Measurements from ENCODE around the gene CYP4F11. TPM values are rescaled to one million over a fixed set of nuclear protein-coding genes. Genes with fewer than 3 reads are reported as not detected.

CYP4F11 gene
- total RNA-seq, 1 experiment from 2014 or later = not detected

DNA sequence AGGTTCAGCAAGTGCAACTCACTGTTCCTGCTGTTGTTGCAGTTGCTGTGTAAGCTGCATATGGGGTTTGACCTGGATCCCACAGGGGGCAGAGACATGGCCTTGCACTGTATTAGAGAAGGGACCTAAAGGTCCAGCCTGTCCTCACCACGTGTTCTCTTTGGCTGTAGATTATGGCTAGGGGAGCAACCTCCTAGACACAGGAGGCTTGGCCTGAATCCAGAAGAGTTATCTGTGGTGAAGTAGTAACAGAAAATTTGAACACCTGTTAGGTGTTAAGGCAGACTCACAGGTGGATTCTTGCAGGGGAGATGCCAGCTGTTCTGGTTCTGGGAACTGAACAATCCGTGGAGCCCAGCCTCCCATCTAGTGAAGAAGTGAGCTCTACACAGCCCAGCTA lies 3.4 kb upstream of the CYP4F11 start:
- Histone ChIP-seq H3K23ac (ENCODE audit: insufficient read length, low read depth, low read length) (no peak overlapping the region), H3K14ac (ENCODE audit: insufficient read depth, low read length) (no peak overlapping the region), H2BK5ac (ENCODE audit: insufficient read length, low read length) (no peak overlapping the region), H3T11ph (ENCODE audit: low read length) (no peak overlapping the region), H3K9ac (ENCODE audit: extremely low read depth, insufficient read length, low read length) (no peak overlapping the region), H3K79me2 (ENCODE audit: insufficient read depth, low read length) (no peaks in the 10 kb centered on the region), H3K4me2 (ENCODE audit: insufficient read depth, insufficient read length, low read length) (no peak overlapping the region), H4K8ac (replicated peaks; ENCODE audit: insufficient read length, low read depth, low read length) (no peak overlapping the region), H3K18ac (ENCODE audit: insufficient read length, low read depth, low read length) (no peak overlapping the region), H4K91ac (ENCODE audit: insufficient read length, low read depth, low read length) (no peak overlapping the region), H4K5ac (ENCODE audit: insufficient read length, low read depth, low read length) (no peak overlapping the region), H4K20me1 (ENCODE audit: control insufficient read depth, insufficient read depth, insufficient read length) (no peaks in the 10 kb centered on the region), H2AFZ (ENCODE audit: low read length) (no peak overlapping the region), H2BK15ac (ENCODE audit: low read depth, low read length) (no peak overlapping the region), H3K23me2 (ENCODE audit: insufficient read length, low read depth, low read length, poor library complexity, severe bottlenecking) (no peaks in the 10 kb centered on the region), H2BK120ac (ENCODE audit: low read depth, low read length, poor library complexity, severe bottlenecking) (no peak overlapping the region), H3K9me3 (ENCODE audit: control insufficient read depth, low read depth, low read length) (peaks cover 83% of the 10 kb centered on the region), H2BK20ac (ENCODE audit: low read depth, low read length, poor library complexity, severe bottlenecking) (no peak overlapping the region), H3K4me1 (ENCODE audit: insufficient read depth, low read length) (no peaks in the 10 kb centered on the region), H2BK12ac (ENCODE audit: insufficient read length, low read depth, low read length) (no peak overlapping the region), H3K4ac (ENCODE audit: low read depth, low read length) (no peak overlapping the region), H3K56ac (ENCODE audit: insufficient read length, low read depth, low read length) (no peak overlapping the region), H3K27me3 (ENCODE audit: insufficient read depth, low read length) (no peaks in the 10 kb centered on the region; the same call in 1 of the 2 replicates), H2AK5ac (ENCODE audit: insufficient read length, low read length) (no peak overlapping the region), H3K27ac (ENCODE audit: insufficient read length, low read depth, low read length) (no peak overlapping the region), H3K79me1 (ENCODE audit: insufficient read depth, low read depth, low read length, poor library complexity, severe bottlenecking) (no peaks in the 10 kb centered on the region)
- H3K27me3 Mint-ChIP-seq (ENCODE audit: low read depth) = no peaks in the 10 kb centered on the region
- no peak for DNase-seq
- WGBS (ENCODE audit: extremely low coverage, insufficient read length, low lambda C conversion rate) = no CpG with 5 or more reads among the region's 2 CpGs
- peaks cover 0 to 15% (median 5%) of the 10 kb centered on the region in 3 experiments; a peak in 5 of 7 replicates for H3K36me3 Mint-ChIP-seq (ENCODE audit: insufficient read depth in 1 of 3, low read depth in 3 of 3)
- peaks cover 80 to 84% of the 10 kb centered on the region in 2 experiments for H3K9me3 Mint-ChIP-seq
- H3K27ac Mint-ChIP-seq = no peak overlapping the region
- TF ChIP-seq, protein P1, sequence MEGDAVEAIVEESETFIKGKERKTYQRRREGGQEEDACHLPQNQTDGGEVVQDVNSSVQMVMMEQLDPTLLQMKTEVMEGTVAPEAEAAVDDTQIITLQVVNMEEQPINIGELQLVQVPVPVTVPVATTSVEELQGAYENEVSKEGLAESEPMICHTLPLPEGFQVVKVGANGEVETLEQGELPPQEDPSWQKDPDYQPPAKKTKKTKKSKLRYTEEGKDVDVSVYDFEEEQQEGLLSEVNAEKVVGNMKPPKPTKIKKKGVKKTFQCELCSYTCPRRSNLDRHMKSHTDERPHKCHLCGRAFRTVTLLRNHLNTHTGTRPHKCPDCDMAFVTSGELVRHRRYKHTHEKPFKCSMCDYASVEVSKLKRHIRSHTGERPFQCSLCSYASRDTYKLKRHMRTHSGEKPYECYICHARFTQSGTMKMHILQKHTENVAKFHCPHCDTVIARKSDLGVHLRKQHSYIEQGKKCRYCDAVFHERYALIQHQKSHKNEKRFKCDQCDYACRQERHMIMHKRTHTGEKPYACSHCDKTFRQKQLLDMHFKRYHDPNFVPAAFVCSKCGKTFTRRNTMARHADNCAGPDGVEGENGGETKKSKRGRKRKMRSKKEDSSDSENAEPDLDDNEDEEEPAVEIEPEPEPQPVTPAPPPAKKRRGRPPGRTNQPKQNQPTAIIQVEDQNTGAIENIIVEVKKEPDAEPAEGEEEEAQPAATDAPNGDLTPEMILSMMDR (conservative IDR thresholded peaks at IDR 0.05) = no peak
- no peak overlapping the region for H3K4me3 Mint-ChIP-seq
- H3K4me1 Mint-ChIP-seq = no peaks in the 10 kb centered on the region
